ENCODE data around the gene RIPK3. TPM values are rescaled to one million over a fixed set of nuclear protein-coding genes. Genes with fewer than 3 reads are reported as not detected.

Gene RIPK3
- total and polyA plus RNA-seq, 2 experiments from 2014 or later = 0.32 to 1.5 TPM

DNA sequence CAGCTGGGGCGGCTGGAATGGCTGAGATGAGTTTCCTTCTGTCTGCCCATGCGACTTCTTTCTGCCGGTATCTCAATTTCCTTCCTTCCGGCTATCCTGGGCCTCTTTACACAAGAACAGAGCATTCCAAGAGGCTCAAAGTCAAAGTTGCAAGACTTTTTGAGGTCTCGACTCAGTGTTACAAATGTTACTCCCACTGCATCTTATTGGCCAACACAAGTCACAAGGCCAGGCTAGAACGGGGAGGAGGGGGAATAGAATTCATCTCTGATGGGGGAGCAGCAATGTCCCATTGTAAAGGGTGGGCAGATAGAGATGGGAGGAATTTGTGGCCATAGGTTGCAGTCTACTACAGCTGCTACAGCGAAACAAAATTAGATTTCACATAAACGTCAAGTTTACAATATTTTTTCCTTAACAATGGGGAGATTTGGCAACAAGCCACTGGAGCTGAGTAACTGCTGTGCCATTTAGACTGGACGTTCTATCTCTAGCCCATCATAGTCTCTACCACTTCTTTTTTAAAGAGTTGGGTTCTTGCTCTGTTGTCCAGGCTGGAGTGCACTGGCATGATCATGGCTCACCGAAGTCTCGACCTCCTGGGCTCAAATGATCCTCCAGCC lies 49.5 kb upstream of the RIPK3 start:
- Histone ChIP-seq H3K79me2 (replicated peaks; ENCODE audit: insufficient read depth) (no peaks in the 10 kb centered on the region), H3K4me1 (ENCODE audit: insufficient read depth) (peaks cover 16% of the 10 kb centered on the region; the same call in 1 of the 2 replicates), H3K4me3 (no peak overlapping the region), H3K9me2 (ENCODE audit: insufficient read depth) (no peaks in the 10 kb centered on the region), H2AFZ (peak overlapping the region; percentile 86), H3K4me2 (no peak overlapping the region), H3K36me3 (ENCODE audit: insufficient read depth) (no peaks in the 10 kb centered on the region), H3K27me3 (ENCODE audit: insufficient read depth) (no peaks in the 10 kb centered on the region), H4K20me1 (replicated peaks; ENCODE audit: insufficient read depth) (no peaks in the 10 kb centered on the region), H3K27ac (ENCODE audit: low read depth) (no peak overlapping the region), H3F3A (replicated peaks; ENCODE audit: low read depth) (0 out of 2 replicates have a peak, but pooled peaks cover 4% of the 10 kb centered on the region)
- peaks cover 2% of the 10 kb centered on the region for H3K27me3 Mint-ChIP-seq (ENCODE audit: insufficient read depth, low read depth, poor library complexity)
- ATAC-seq (no peak; the same call in 2 of the 3 replicates), DNase-seq (ENCODE audit: low spot score) (no peak)
- H3K27ac Mint-ChIP-seq = no peak overlapping the region
- H3K4me3 Mint-ChIP-seq = no peak overlapping the region
- peaks cover 19% of the 10 kb centered on the region for H3K4me1 Mint-ChIP-seq
- TF ChIP-seq CREB1 (CRISPR knock-in tag; IDR thresholded peaks at IDR 0.05; ENCODE audit: low read depth) = no peak
- no peak for TF ChIP-seq ZNF331 (CRISPR knock-in tag; IDR thresholded peaks at IDR 0.05; ENCODE audit: low read depth)
- no peak for TF ChIP-seq EZH2phosphoT487 (IDR thresholded peaks at IDR 0.05; ENCODE audit: unreplicated experiment)
- TF ChIP-seq STAT1 (IDR thresholded peaks at IDR 0.05; ENCODE audit: unreplicated experiment) = no peak
- TF ChIP-seq JUNB (IDR thresholded peaks at IDR 0.05; ENCODE audit: unreplicated experiment) = no peak
- no peak for TF ChIP-seq POLR2AphosphoS5 (IDR thresholded peaks at IDR 0.05; ENCODE audit: low read depth)
- TF ChIP-seq EZH2 (IDR thresholded peaks at IDR 0.05; ENCODE audit: low read depth, unreplicated experiment) = no peak
- TF ChIP-seq ZNF462 (CRISPR knock-in tag; IDR thresholded peaks at IDR 0.05) = no peak
- no peak for TF ChIP-seq NANOG (IDR thresholded peaks at IDR 0.05; ENCODE audit: borderline replicate concordance)
- TF ChIP-seq ZNF114 (CRISPR knock-in tag; IDR thresholded peaks at IDR 0.05) = no peak
- TF ChIP-seq CTCF (conservative IDR thresholded peaks at IDR 0.05; ENCODE audit: low read depth in 2 of 2) = no peak
- TF ChIP-seq ETS1 (IDR thresholded peaks at IDR 0.05) = no peak
- no peaks in the 10 kb centered on the region for H3K36me3 Mint-ChIP-seq (ENCODE audit: low read depth)
- no peaks in the 10 kb centered on the region for H3K9me3 Mint-ChIP-seq
